ENCODE measurements around the gene ELAVL3. TPM values are rescaled to one million over a fixed set of nuclear protein-coding genes. Genes with fewer than 3 reads are reported as not detected.

The ELAVL3 gene
- total RNA-seq, 1 experiment from 2014 or later, result 1.2 TPM

DNA sequence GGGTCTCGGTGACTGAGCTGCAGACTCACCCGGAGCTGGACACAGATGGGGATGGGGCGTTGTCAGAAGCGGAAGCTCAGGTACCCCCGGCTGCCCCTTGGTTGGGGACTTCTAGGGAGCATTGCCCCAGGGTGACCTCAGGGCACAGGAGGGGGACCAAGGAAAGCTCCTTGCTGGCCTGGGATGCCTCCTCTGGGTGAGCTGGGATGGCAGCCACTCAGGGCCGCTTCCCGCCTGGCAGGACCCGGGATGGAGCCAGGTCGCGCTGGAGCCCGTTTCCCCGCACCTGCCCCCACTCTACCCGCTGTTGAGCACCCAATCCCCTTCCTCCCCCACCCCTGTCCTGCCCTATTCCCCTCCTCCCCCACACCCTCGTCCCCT is 34.6 kb downstream of the ELAVL3 start:
- no peak overlapping the region for H2AK5ac ChIP-seq (ENCODE audit: insufficient read length, low read length)
- H2BK120ac ChIP-seq (ENCODE audit: low read depth, low read length, poor library complexity, severe bottlenecking), result no peak overlapping the region
- Mint-ChIP-seq H3K4me3 (no peak overlapping the region), H3K9me3 (no peaks in the 10 kb centered on the region), H3K27me3 (ENCODE audit: low read depth) (no peaks in the 10 kb centered on the region), H3K4me1 (peaks cover 0 to 8% of the 10 kb centered on the region in 2 experiments; a peak in 3 of 4 replicates), H3K27ac (no peak overlapping the region), H3K36me3 (ENCODE audit: insufficient read depth in 1 of 3, low read depth in 3 of 3) (peaks cover 17 to 68% (median 65%) of the 10 kb centered on the region in 3 experiments; a peak in 6 of 7 replicates)
- H2BK5ac ChIP-seq (ENCODE audit: insufficient read length, low read length), result no peak overlapping the region
- no CpG with 5 or more reads among the region's 14 CpGs for WGBS (ENCODE audit: extremely low coverage, insufficient read length, low lambda C conversion rate)
- no peaks in the 10 kb centered on the region for H4K20me1 ChIP-seq (ENCODE audit: control insufficient read depth, insufficient read depth, insufficient read length)
- H4K5ac ChIP-seq (ENCODE audit: insufficient read length, low read depth, low read length), result no peak overlapping the region
- H3K18ac ChIP-seq (ENCODE audit: insufficient read length, low read depth, low read length), result no peak overlapping the region
- H3K23ac ChIP-seq (ENCODE audit: insufficient read length, low read depth, low read length), result no peak overlapping the region
- no peaks in the 10 kb centered on the region for H3K23me2 ChIP-seq (ENCODE audit: insufficient read length, low read depth, low read length, poor library complexity, severe bottlenecking)
- no peak overlapping the region for H2BK15ac ChIP-seq (ENCODE audit: low read depth, low read length)
- no peaks in the 10 kb centered on the region for H3K9me3 ChIP-seq (ENCODE audit: control insufficient read depth, low read depth, low read length)
- no peak overlapping the region for H2AFZ ChIP-seq (ENCODE audit: low read length)
- no peak overlapping the region for H3K27ac ChIP-seq (ENCODE audit: insufficient read length, low read depth, low read length)
- H3K56ac ChIP-seq (ENCODE audit: insufficient read length, low read depth, low read length), result no peak overlapping the region
- no peak overlapping the region for H3T11ph ChIP-seq (ENCODE audit: low read length)
- H3K27me3 ChIP-seq (ENCODE audit: insufficient read depth, low read length), result no peaks in the 10 kb centered on the region
- H3K9ac ChIP-seq (ENCODE audit: extremely low read depth, insufficient read length, low read length), result no peak overlapping the region
- peak; percentile 33 for DNase-seq
- H2BK20ac ChIP-seq (ENCODE audit: low read depth, low read length, poor library complexity, severe bottlenecking), result no peak overlapping the region
- TF ChIP-seq, protein P1, sequence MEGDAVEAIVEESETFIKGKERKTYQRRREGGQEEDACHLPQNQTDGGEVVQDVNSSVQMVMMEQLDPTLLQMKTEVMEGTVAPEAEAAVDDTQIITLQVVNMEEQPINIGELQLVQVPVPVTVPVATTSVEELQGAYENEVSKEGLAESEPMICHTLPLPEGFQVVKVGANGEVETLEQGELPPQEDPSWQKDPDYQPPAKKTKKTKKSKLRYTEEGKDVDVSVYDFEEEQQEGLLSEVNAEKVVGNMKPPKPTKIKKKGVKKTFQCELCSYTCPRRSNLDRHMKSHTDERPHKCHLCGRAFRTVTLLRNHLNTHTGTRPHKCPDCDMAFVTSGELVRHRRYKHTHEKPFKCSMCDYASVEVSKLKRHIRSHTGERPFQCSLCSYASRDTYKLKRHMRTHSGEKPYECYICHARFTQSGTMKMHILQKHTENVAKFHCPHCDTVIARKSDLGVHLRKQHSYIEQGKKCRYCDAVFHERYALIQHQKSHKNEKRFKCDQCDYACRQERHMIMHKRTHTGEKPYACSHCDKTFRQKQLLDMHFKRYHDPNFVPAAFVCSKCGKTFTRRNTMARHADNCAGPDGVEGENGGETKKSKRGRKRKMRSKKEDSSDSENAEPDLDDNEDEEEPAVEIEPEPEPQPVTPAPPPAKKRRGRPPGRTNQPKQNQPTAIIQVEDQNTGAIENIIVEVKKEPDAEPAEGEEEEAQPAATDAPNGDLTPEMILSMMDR (conservative IDR thresholded peaks at IDR 0.05), result no peak
- H4K91ac ChIP-seq (ENCODE audit: insufficient read length, low read depth, low read length), result no peak overlapping the region
- no peak overlapping the region for H3K4ac ChIP-seq (ENCODE audit: low read depth, low read length)
- peaks cover 4% of the 10 kb centered on the region for H3K79me1 ChIP-seq (ENCODE audit: insufficient read depth, low read depth, low read length, poor library complexity, severe bottlenecking)
- H3K79me2 ChIP-seq (ENCODE audit: insufficient read depth, low read length), result no peaks in the 10 kb centered on the region
- no peak overlapping the region for H3K14ac ChIP-seq (ENCODE audit: insufficient read depth, low read length)
- H3K4me2 ChIP-seq (ENCODE audit: insufficient read depth, insufficient read length, low read length), result no peak overlapping the region
- H4K8ac ChIP-seq (replicated peaks; ENCODE audit: insufficient read length, low read depth, low read length), result no peak overlapping the region
- H3K4me1 ChIP-seq (ENCODE audit: insufficient read depth, low read length), result no peaks in the 10 kb centered on the region
- H2BK12ac ChIP-seq (ENCODE audit: insufficient read length, low read depth, low read length), result no peak overlapping the region
